22Rv1 (cell line): Measurements from ENCODE around the gene SPHK2.

Experiments used
- CTCF ChIP-seq: fragments of 450-650 bp; IDR thresholded peaks from 2 replicates; pipeline ENCODE4 v1.5.1; 2017; ENCODE audit warnings: mild to moderate bottlenecking
- ZFX ChIP-seq: fragments of 450-650 bp; IDR thresholded peaks from 2 replicates; pipeline ENCODE4 v1.6.1; 2017; ENCODE audit warnings: antibody characterized with exemption, borderline replicate concordance

- TF ChIP-seq CTCF (no peak), ZFX (no peak)
These were observed 22.4 kb upstream of the SPHK2 start for GRCh38 chr19:48596679-48597465.
